ENCODE measurements around the gene KREMEN2.

Gene KREMEN2

GRCh38 chr16:2987286-2987685 lies 23.2 kb downstream of the KREMEN2 start:
- no peak overlapping the region for H3K27ac Mint-ChIP-seq
- H3K4me1 Mint-ChIP-seq: peaks cover 20% of the 10 kb centered on the region
- no peaks in the 10 kb centered on the region for H3K36me3 Mint-ChIP-seq (ENCODE audit: low read depth)
- no peak for TF ChIP-seq CTCF (IDR thresholded peaks at IDR 0.05)
- no peak for DNase-seq
- H3K9me3 Mint-ChIP-seq: no peaks in the 10 kb centered on the region
- H3K4me3 Mint-ChIP-seq: no peak overlapping the region
- peaks cover 15% of the 10 kb centered on the region for H3K27me3 Mint-ChIP-seq (ENCODE audit: low read depth, poor library complexity)

GRCh38 chr16:2987833-2988232 lies 23.8 kb downstream of the KREMEN2 start:
- DNase-seq: no peak
- Mint-ChIP-seq H3K27ac (no peak overlapping the region), H3K36me3 (ENCODE audit: low read depth) (no peaks in the 10 kb centered on the region), H3K27me3 (ENCODE audit: low read depth, poor library complexity) (peaks cover 10% of the 10 kb centered on the region), H3K4me3 (no peak overlapping the region), H3K4me1 (peaks cover 16% of the 10 kb centered on the region), H3K9me3 (no peaks in the 10 kb centered on the region)
- TF ChIP-seq CTCF (IDR thresholded peaks at IDR 0.05): no peak

- Mint-ChIP-seq H3K36me3 (ENCODE audit: low read depth) (no peaks in the 10 kb centered on the region), H3K27ac (no peak overlapping the region), H3K4me1 (peaks cover 12% of the 10 kb centered on the region), H3K4me3 (no peak overlapping the region), H3K9me3 (no peaks in the 10 kb centered on the region), H3K27me3 (ENCODE audit: low read depth, poor library complexity) (peaks cover 6% of the 10 kb centered on the region)
- no peak for DNase-seq
- no peak for TF ChIP-seq CTCF (IDR thresholded peaks at IDR 0.05)
Observed at GRCh38 chr16:2988590-2989099, 24.6 kb downstream of the KREMEN2 start.

- TF ChIP-seq CTCF (IDR thresholded peaks at IDR 0.05): no peak
- no peak overlapping the region for H3K27ac Mint-ChIP-seq
- H3K4me3 Mint-ChIP-seq: no peak overlapping the region
- peaks cover 3% of the 10 kb centered on the region for H3K27me3 Mint-ChIP-seq (ENCODE audit: low read depth, poor library complexity)
- H3K36me3 Mint-ChIP-seq (ENCODE audit: low read depth): no peaks in the 10 kb centered on the region
- H3K4me1 Mint-ChIP-seq: peaks cover 12% of the 10 kb centered on the region
- H3K9me3 Mint-ChIP-seq: no peaks in the 10 kb centered on the region
- no peak for DNase-seq
Observed at GRCh38 chr16:2990891-2991290, 26.8 kb downstream of the KREMEN2 start.

- no peak for TF ChIP-seq CTCF (IDR thresholded peaks at IDR 0.05)
- no peak for DNase-seq
- Mint-ChIP-seq H3K36me3 (ENCODE audit: low read depth) (no peaks in the 10 kb centered on the region), H3K4me1 (peaks cover 12% of the 10 kb centered on the region), H3K4me3 (no peak overlapping the region), H3K9me3 (no peaks in the 10 kb centered on the region), H3K27me3 (ENCODE audit: low read depth, poor library complexity) (peaks cover 3% of the 10 kb centered on the region), H3K27ac (no peak overlapping the region)
Observed at GRCh38 chr16:2991566-2992261, 27.6 kb downstream of the KREMEN2 start.

Data from nephron progenitor cell (in vitro differentiated cells).